ENCODE results near the gene SSBP3. TPM values are rescaled to one million over a fixed set of nuclear protein-coding genes. Genes with fewer than 3 reads are reported as not detected.

Gene SSBP3
- total RNA-seq, 1 experiment from 2014 or later = 26.5 TPM

DNA sequence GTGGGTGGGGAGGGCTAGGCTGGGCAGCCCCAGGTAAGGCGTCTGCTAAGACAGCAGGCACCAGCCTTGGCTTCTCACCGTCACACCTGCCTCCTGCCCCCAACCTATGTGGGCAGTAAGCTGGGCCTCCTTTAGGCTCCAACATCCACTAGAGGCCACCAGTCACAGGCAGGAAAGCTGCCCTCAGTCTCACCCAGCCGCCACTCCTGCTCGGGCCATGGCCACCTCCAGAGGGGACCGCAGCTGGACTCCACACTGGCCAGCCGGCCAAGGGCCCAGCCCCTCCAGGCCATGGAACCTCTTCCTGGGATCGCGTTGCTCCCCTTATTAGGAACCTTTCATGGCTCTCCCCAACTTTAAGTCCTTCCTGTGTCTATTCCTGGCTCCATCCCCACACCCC is 131.7 kb downstream of the SSBP3 start:
- no peaks in the 10 kb centered on the region for H4K20me1 ChIP-seq (ENCODE audit: insufficient read depth)
- H2AFZ ChIP-seq = no peak overlapping the region

DNA sequence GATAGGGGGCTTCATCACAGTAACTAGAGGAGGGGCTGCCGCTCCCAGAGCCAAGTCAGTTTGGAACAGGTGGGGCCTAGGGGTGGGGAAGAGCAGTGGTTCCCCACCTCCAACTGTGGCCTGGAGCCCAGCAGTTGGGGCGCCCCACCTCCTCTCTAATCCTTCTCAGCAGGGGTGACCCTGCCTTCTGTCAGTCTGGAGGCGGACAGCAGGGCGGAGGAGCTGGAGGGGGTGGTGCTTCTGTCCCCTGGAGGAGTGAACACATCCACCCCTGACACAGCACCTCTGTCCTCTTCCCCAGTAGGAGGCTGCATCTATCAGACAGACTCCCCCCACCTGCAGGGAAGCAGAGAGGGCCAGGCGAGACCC is 132.4 kb downstream of the SSBP3 start:
- POLR2A ChIA-PET (ENCODE audit: unreplicated experiment) = no interaction called here
- CTCF ChIA-PET = interaction anchor here (1.2 kb wide), 1 partner anchor 215 kb away, joined by 5 read pairs; no protein-coding TSS in a partner anchor
- no peaks in the 10 kb centered on the region for H3K9me3 ChIP-seq (ENCODE audit: insufficient read depth, low read depth)
- no peaks in the 10 kb centered on the region for H3K9me2 ChIP-seq (ENCODE audit: insufficient read depth)
- H3K27ac ChIP-seq = no peak overlapping the region
- H3K79me2 ChIP-seq (ENCODE audit: low read depth) = no peaks in the 10 kb centered on the region
- no peaks in the 10 kb centered on the region for H3K36me3 ChIP-seq (ENCODE audit: low read depth)
- DNase-seq = no peak
- no peak overlapping the region for H2AFZ ChIP-seq
- H3K4me3 ChIP-seq = no peak overlapping the region
- H3K4me2 ChIP-seq = no peak overlapping the region
- no peaks in the 10 kb centered on the region for H3K27me3 ChIP-seq (ENCODE audit: insufficient read depth, low read depth)
- H3F3A ChIP-seq (ENCODE audit: insufficient read depth, low read depth) = no peaks in the 10 kb centered on the region
- H3K4me1 ChIP-seq (replicated peaks; ENCODE audit: insufficient read depth) = no peaks in the 10 kb centered on the region
- TF ChIP-seq, protein P1, sequence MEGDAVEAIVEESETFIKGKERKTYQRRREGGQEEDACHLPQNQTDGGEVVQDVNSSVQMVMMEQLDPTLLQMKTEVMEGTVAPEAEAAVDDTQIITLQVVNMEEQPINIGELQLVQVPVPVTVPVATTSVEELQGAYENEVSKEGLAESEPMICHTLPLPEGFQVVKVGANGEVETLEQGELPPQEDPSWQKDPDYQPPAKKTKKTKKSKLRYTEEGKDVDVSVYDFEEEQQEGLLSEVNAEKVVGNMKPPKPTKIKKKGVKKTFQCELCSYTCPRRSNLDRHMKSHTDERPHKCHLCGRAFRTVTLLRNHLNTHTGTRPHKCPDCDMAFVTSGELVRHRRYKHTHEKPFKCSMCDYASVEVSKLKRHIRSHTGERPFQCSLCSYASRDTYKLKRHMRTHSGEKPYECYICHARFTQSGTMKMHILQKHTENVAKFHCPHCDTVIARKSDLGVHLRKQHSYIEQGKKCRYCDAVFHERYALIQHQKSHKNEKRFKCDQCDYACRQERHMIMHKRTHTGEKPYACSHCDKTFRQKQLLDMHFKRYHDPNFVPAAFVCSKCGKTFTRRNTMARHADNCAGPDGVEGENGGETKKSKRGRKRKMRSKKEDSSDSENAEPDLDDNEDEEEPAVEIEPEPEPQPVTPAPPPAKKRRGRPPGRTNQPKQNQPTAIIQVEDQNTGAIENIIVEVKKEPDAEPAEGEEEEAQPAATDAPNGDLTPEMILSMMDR (conservative IDR thresholded peaks at IDR 0.05) = no peak
- no peak for TF ChIP-seq EZH2 (IDR thresholded peaks at IDR 0.05; ENCODE audit: low read depth)
- no peaks in the 10 kb centered on the region for H4K20me1 ChIP-seq (ENCODE audit: insufficient read depth)
- BruUV-seq (replicated peaks) = no TSS peak
- intact Hi-C loops (cut with micrococcal nuclease; ENCODE audit: unreplicated experiment) = no loop called here

More for the DNA sequence above, 131.7 kb downstream of the SSBP3 start:
- no peaks in the 10 kb centered on the region for H3K9me3 ChIP-seq (ENCODE audit: insufficient read depth, low read depth)
- no TSS peak for BruUV-seq (replicated peaks)
- intact Hi-C loops (cut with micrococcal nuclease; ENCODE audit: unreplicated experiment) = no loop called here
- no peak overlapping the region for H3K27ac ChIP-seq
- ChIA-PET POLR2A (ENCODE audit: unreplicated experiment) (no interaction called here), CTCF (interaction anchor here (0.5 to 1.2 kb wide), 2 partner anchors 215 to 816 kb away, joined by 3 to 5 read pairs; no protein-coding TSS in a partner anchor)
- no peaks in the 10 kb centered on the region for H3K27me3 ChIP-seq (ENCODE audit: insufficient read depth, low read depth)
- H3K4me1 ChIP-seq (replicated peaks; ENCODE audit: insufficient read depth) = no peaks in the 10 kb centered on the region
- DNase-seq = no peak
- H3K36me3 ChIP-seq (ENCODE audit: low read depth) = no peaks in the 10 kb centered on the region
- TF ChIP-seq, protein P1 (conservative IDR thresholded peaks at IDR 0.05) = no peak
- no peak for TF ChIP-seq EZH2 (IDR thresholded peaks at IDR 0.05; ENCODE audit: low read depth)
- H3K4me3 ChIP-seq = no peak overlapping the region
- no peaks in the 10 kb centered on the region for H3F3A ChIP-seq (ENCODE audit: insufficient read depth, low read depth)
- H3K4me2 ChIP-seq = no peak overlapping the region
- H3K9me2 ChIP-seq (ENCODE audit: insufficient read depth) = no peaks in the 10 kb centered on the region
- no peaks in the 10 kb centered on the region for H3K79me2 ChIP-seq (ENCODE audit: low read depth)

DNA sequence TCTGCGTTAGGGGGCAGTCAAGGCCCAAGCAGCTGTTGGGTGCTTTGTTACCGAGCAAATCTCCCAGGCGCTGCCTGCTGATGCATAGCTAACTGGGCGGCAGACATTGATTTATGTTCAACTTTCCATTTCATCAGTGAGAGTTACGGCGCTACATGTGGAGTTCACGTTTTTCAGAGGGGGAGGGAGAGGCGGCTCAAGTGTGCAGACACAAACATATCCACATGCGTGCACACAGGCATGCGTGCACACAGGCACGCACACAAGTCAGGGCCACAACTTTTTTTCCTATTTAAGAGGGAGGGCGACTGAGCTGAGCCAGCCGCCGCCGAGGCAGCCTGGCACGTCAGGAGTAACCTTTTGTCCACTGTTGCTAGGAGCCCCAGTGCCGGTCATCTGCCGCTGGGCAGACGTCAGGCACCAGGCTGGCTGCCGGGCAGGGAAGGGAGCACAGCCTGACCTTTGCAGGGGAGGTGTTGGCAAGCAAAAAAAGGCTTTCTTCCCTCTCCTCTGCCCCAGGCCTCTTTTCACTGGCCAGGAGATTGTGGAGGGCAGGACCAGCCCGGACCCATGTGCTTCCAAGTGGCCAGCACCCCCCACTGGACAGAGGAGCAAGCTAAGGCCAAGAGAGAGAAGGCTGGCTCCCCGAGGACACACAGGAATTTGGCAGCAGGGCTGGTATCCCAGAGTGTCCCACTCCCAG is 133.0 kb downstream of the SSBP3 start:
- Histone ChIP-seq H3K4me3 (no peak overlapping the region), H3K9me2 (ENCODE audit: insufficient read depth) (no peaks in the 10 kb centered on the region), H2AFZ (no peak overlapping the region), H3K4me1 (replicated peaks; ENCODE audit: insufficient read depth) (no peaks in the 10 kb centered on the region), H3K27me3 (ENCODE audit: insufficient read depth, low read depth) (no peaks in the 10 kb centered on the region), H3K36me3 (ENCODE audit: low read depth) (no peaks in the 10 kb centered on the region), H3K79me2 (ENCODE audit: low read depth) (no peaks in the 10 kb centered on the region), H3K27ac (no peak overlapping the region), H3K4me2 (no peak overlapping the region), H4K20me1 (ENCODE audit: insufficient read depth) (no peaks in the 10 kb centered on the region), H3F3A (ENCODE audit: insufficient read depth, low read depth) (no peaks in the 10 kb centered on the region), H3K9me3 (ENCODE audit: insufficient read depth, low read depth) (no peaks in the 10 kb centered on the region)
- intact Hi-C loops (cut with micrococcal nuclease; ENCODE audit: unreplicated experiment) = no loop called here
- POLR2A ChIA-PET (ENCODE audit: unreplicated experiment) = no interaction called here
- BruUV-seq (replicated peaks) = no TSS peak
- DNase-seq = no peak
- TF ChIP-seq, protein P1 (conservative IDR thresholded peaks at IDR 0.05) = no peak
- TF ChIP-seq EZH2 (IDR thresholded peaks at IDR 0.05; ENCODE audit: low read depth) = no peak
- CTCF ChIA-PET = no interaction called here
